HG03571 (cell line): ENCODE data around the gene MAOB.

Source experiments
- ATAC-seq: cut with Tn5 transposase; IDR thresholded peaks from one replicate; pipeline ENCODE4 v1.9.1; 2021; ENCODE audit not compliant: unreplicated experiment

MAOB gene

DNA sequence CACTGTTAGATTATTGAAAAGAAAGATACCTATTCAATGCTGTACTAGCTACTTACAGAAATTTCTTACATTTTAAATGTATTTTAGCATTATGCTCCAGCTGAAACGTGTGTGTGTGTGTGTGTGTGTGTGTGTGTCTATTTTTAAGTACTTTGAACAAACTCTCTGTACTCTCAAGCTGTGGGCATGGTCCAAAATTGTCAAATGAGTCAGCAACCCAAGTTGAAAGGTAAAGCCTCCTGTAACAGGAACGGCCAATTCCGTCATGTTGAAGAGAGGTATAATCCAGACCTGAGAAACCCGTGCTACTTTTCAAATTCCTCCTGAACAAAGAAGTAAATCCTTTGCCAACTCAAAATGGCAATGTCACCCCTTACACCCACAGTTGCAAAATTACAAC lies 20.5 kb downstream of the MAOB start:
- ATAC-seq, result no peak

DNA sequence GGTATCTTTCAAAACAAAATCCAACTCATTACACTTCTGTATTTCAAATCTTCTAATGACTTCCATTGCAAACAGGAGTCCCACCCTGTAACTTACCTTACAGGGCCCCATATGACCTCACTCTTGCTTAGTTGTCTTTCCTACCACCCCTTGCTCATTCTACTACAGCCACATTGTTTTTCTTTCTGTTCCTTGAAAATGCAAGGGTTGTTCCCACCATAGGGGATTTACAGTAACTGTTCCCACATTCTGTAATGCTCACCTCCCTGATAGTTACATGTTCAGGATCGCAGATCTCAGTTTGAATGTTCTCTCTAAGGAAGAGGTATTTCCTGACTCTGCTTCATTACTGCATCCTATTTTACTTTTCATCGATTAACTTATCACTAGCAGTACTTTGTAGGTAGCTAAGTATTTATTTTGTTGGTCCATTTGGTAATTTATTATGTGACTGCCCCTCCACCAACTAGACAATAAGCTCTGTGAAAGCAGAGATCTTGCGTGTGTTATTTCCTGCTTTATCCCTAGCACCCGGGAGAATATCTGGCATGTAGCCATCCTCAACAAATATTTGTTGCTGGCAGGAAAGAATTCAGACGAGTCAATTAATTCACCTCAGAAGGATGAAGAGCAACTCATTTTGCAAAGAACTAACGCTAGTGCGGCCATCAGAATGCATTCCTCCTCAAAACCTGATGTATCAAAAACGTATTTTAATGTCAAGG lies 21.4 kb downstream of the MAOB start:
- ATAC-seq, result no peak

DNA sequence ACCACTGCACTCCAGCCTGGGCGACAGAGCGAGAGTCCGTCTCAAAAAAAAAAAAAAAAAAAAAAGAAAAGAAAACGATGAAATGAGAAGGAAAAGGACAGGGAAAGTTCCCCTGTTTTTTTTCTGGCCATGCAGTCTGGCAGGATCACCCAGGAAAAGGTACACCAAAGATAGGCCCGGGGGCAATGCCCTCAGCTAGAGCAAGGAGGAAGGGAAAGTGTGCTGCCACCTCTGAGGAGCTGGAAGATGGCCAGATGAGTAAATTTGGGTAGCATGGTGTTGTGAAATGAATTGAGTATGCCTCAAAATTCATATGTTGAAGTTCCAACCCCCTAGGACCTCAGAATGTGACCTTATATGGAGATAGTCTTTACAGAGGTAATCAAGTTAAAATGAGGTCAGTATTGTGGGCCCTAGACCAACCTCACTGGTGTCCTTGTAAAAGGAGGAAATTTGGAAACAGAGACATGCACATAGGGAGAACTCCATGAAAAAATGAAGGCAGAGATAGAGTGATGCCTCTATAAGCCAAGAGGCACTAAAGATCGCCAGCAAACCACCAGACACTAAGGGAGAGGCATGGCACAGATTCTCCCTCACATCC lies 28.9 kb downstream of the MAOB start:
- no peak for ATAC-seq

DNA sequence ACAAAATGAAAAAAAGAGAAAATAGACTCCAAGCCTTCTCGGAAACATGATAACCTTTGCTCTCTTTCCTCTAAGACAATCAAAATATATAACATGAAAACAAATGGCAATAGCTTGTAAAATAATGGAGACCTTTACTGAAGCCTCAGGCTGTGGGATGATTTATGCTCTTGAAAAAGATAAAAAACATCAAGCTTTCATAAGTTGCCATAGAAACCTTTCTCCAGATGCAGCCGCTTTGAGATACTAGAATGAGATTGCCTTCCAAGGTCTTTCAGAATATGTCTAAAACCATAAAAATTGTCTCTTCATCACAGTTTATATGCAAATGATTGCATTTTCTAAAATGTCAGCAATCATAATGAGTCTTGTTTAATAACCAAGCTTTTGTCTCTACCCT lies 31.6 kb downstream of the MAOB start:
- ATAC-seq, result no peak

DNA sequence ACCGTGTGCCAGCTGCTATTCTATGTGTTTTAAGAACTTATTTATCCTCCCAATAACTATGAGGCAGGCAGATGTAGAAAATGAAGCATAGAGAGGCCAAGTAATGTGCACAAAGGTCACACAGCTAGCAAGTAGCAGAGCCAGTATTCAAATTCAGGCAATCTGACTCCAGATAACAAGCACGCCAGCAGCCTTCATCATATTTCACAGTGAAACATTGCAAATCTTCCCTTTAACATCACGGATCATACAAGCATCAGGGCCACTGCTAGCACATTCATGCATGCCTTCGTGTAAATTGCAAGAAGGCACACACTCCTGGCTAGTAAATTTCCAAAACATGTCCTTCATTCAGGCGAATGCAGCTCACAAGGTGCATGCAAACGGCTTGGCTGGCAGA lies 33.1 kb downstream of the MAOB start:
- no peak for ATAC-seq

DNA sequence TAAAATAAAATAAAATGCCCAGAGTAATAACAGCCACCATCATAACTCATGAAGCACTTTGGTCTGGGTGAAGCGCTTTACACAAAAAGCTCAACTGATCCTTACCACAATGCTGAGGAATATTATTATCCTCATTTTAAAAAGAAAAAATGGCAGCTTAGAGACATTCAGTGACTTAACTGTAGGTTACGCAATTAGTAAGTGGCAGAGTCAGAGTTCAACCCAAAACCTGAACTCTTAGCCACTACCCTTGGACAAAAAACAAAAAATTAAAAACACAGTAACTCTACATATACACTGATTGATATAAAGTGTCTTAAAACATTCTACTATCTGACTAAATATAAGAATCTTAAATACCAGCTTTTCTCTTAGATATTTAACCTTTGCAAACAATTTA lies 34.9 kb downstream of the MAOB start:
- no peak for ATAC-seq

DNA sequence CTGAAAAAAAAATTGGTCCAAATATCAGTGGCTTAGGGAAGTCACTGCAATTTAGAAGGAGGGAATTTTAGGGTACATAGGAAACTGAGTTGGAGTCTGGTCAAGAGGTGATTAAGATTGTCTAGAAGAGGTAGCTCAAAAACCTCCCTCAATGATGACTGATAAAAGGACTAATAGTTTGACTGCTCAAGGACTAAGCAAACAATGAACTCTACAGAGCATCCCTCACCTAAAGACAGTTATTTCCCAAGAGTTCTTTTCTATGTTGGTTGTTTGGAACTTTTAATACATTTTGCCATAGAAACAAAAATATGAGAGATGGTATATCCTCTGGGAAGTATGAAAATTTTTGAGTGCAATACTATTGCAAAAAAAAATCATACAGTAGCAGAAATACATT lies 35.7 kb downstream of the MAOB start:
- ATAC-seq, result no peak

DNA sequence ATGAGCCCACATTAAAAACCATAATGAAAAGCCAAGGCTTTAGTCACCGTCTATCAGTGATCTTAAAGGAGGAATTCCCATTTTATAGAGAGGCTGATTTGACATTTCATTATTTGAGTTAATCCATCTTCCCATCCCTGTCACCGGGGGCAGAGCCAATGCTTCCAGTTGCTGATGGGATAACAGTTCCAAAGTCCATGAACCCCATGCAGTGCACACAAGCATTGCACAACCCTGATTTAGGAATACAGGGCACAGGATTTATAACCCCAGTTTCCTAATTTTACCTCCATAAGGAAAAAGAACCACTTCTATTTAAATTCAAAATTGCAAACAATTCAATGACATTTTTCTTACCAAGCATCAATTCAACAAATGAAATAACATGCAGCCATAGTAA lies 36.5 kb downstream of the MAOB start:
- ATAC-seq, result no peak

DNA sequence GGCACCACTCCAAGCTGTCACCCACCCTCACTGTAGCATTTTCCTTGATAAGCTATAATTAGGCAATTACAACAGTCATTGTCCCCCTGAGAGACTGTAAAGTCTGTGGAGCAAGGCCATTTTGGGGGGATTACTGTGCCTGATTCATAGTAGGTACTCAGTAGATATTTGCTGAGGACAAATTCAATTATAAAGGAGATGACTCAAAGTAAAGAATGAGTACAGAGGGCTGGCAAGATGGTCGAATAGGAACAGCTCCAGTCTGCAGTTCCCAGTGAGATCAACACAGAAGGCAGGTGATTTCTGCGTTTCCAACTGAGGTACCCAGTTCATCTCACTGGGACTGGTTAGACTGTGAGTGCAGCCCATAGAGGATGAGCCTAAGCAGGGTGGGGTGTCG lies 42.0 kb downstream of the MAOB start:
- ATAC-seq, result no peak

DNA sequence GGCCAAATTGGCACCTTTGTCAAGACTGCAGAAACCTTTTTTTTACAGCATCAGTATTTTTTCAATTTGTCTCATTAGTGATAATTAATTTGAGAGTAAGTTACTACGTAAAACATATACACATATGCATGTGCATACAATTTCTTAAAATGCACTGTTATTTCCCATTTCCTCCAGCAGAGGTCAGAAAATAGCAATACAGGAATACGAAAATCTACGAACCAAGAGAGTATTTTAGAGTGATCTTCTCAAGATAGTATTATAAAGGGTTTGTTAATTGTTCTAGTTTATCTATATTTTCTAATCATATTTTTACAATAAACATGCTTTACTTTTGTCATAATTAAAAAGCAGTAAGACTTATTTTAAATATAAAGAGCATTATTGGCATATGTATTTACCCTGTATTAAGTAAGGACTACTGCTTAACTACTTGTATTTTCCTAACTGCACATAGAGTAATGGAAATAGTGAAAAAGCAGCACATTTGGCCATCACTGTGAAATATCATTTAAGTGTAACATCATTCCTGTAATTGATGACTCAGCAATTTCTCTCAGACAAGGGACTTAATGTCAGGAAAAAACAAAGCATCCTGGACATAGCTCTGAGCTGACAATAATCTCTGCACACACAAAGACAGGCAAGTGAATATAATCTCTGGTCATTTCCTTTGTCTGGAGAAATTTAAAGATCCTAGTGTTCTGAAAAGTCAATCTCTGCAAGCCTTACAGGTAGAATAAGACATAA lies 45.6 kb downstream of the MAOB start:
- no peak for ATAC-seq

DNA sequence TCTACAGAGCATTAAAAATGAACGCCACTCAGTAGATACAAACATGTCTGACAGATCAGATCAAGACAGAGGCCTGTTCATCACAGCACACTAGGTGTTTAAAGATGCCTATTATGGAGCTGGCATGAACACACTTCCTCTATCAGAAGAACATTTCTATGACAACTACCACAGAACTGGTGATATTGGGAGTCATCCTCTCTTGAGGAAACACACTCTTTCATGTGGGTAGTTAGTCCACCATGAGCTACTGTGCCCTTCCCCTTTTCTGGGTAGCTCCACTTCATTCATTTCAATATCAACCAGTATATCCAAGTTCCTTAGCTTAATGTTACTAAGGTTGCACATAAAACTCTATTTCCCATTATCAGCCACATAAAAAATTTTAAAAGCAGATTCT lies 46.7 kb downstream of the MAOB start:
- ATAC-seq, result no peak

DNA sequence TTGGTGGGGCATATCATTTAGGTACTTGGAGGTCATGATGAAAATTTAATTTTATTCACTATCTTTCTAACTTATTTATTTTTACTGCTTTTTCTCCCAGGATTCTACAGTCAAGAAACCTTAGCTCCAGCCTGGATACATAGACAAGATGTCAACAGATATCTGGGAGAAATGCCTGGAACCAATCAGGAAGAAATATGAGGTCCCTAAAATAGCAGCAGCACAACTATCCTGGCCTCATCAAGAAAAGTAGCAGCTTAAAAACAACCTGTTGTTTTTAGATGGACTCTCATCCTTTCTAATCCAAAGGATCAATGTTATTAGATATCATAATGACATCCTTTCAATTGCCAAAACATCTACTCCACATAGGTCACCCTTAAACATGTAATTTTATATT lies 54.5 kb downstream of the MAOB start:
- no peak for ATAC-seq

DNA sequence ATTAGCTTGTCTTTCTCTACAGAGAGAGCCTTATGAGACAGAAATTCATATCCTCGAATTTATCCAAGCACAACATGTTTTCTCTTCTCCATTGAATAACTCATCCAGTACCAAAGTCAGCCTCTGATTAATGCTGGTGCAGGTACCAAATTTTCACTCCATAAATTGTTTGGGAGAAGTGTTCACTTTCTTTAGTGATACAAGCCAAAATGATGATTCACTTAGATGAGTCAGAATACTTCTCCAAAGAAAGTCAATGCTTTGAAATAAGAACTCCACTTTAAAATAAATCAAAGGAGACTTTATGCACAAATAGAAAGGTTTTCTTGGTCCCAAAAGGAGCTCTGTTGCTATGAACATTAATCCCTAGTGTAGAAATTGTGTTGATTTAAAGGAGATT lies 60.2 kb downstream of the MAOB start:
- ATAC-seq, result no peak

DNA sequence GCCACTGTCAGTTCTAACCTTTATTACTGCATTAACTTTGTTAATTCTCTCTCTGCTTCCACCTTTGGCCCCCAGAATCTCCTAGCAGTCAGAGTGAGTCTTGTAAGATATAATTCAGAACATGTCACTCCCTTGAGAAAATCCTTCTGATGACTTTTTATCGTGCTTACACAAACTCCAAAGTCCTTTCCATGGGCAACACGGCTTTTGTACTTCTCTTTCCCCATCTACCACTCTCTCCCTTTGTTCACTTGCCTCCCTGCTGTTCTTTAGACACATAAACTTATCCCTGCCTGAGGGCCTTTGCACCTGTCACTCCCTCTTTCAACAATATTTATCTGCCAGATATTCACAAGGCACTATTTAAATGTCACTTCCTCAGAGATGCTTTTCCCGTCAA lies 64.8 kb downstream of the MAOB start:
- no peak for ATAC-seq

DNA sequence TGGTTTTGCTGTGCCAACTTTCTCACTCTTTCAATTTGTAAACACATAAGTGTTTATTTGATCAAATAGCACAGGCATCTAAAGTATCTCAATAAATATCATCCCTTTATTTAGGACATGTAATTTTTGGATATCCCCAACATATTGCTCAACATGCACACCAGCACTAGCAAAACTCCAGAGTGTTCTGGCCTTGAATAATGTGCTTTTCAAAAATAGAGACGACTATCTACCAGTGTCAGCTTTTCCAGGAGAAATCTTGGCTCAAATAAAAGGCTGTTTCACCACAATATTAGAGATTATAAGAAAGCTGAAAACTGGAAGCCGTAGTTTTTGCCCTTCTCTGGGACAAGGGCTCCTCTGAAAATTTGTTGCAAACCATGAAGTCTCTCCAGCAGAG lies 67.0 kb downstream of the MAOB start:
- no peak for ATAC-seq

DNA sequence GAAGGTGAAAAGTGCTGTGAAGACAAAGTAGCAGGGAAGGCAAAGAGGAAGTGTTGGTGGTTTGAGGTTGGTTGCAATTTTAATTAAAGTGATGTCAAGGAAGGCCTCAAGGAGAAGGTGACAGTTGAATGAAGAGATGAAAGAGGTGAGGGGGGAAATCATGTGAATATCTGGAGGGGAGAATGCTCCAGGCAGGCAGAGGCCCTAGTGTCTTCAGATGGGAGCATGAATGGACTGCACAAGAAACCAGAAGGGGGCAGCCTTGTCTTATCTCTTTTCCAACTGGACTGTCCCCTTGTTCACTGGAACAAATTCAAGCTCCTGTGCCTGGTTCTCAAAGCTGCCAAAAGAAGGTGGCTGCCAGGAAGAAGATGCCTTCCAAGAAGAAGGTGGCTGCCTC lies 68.4 kb downstream of the MAOB start:
- no peak for ATAC-seq

DNA sequence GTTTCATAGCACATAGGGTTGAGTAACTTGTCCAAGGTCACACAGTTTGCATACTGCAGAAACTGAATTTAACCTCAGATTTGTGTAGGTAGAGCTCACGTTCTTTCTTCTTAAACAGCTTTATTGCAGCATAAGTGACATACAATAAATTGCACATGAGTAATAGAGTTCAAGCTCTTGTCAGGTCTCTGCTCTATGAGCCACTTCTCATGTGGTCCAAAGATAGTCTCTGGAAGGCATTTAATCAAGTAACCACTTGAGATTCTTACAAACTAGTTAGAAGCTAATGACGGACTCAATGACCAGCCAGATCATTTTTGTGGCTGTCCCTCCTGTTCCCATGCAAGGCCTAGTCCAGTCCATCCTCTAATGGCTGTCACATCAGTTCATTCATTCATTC lies 68.9 kb downstream of the MAOB start:
- ATAC-seq, result no peak

DNA sequence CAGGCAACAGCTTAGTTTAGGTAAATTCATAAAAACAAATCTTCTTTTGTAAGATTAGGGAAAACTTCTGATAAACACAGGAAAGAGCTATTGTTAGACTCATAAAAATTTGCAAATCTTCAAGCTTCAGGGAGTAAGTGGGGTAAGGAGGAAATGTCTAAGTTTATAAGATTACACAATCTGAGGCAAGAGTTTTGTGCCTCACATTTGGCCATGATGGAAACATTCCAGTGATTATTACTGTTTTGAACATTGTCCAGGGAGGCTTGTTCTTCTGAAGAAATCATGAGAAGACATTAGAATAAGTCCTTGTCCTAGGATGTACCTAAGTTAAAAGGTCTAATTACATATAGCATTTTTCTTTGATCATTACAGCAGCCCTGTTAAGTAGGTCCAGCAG lies 72.8 kb downstream of the MAOB start:
- no peak for ATAC-seq

DNA sequence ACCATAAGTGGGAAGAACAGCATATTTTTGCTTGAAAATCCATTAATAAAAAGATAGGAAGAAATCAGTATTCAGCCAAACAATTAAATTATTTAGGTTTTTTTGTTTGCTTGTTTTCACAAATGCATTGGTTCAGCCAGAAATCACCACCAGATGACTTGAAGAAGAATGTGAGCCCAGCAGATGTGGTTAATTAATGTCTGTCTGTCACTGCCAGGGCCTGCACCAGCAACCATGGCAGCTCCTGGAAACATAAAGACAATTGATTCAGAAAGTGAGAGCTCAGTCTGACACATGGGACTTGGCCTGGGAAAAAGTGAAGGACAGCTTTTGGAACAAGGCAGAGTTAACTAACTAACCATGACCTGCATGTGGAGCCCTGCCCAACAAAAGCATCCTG lies 74.0 kb downstream of the MAOB start:
- ATAC-seq, result no peak

DNA sequence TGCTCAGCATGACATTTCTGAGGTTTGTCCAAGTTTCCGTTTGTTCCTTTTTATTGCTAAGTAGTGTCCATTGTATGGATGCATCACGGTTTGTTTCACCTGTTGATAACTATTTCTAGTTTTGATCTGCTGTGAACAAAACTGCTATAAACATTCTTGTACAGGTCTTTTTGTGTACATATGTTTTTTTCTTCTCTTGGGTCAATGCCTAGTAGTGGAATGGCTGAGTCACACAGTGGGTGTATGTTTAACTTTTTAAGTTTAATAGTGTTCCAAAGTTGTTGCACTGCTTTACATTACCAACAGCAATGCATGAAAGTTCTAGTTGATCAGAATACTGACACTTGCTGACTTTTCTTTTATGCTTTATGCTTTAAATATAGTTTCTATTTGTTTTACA lies 76.7 kb downstream of the MAOB start:
- no peak for ATAC-seq

DNA sequence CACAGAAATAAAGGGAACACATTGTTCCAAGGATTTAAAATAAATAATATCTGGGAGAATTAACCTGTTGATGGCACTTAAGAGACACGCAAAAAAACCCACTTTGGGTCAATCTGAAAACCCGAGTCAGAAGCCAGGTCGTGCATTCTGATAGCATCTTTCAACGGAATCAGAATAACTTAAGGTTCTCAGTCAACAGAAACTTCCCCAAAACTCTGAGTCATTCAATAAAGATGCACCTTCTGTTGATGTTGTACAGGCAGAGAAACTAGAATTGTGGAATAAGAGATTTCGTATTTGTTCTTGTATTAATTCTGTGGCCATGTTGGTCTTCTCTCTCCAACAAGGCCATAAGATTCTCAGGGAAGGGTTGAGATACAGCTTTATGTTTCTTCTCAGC lies 78.2 kb downstream of the MAOB start:
- no peak for ATAC-seq

DNA sequence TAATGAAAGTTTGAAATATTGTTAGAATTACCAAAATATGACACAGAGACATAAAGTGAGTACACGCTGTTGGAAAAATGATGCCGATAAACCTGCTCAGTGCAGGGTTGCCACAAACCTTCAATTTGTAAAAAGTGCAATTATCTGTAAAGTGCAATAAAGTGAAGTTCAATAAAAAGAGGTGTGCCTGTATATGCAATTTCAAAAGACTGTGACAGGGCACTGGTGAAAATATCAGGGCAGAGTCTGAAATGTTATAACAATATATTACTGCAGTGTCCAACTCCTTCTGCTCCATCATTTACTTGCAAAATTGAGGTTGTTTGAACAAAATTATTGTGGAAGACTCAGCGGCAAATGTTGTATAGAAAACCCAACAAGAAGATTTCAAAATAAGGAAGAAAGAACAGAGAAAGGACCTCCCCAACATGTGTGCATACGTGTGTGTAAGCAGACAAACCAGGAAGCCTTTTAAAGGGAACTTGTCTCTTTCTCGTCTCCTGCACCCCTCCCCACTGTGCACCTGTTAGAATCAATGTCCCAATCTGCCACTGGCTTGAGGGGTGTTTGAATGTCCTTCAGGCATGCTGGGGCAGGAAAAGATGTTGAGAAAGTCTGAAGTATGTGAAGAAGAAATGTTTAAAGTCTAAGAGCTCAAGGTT lies 96.2 kb downstream of the MAOB start:
- ATAC-seq, result no peak
